ENCODE measurements around the gene PAGE2.

DNA sequence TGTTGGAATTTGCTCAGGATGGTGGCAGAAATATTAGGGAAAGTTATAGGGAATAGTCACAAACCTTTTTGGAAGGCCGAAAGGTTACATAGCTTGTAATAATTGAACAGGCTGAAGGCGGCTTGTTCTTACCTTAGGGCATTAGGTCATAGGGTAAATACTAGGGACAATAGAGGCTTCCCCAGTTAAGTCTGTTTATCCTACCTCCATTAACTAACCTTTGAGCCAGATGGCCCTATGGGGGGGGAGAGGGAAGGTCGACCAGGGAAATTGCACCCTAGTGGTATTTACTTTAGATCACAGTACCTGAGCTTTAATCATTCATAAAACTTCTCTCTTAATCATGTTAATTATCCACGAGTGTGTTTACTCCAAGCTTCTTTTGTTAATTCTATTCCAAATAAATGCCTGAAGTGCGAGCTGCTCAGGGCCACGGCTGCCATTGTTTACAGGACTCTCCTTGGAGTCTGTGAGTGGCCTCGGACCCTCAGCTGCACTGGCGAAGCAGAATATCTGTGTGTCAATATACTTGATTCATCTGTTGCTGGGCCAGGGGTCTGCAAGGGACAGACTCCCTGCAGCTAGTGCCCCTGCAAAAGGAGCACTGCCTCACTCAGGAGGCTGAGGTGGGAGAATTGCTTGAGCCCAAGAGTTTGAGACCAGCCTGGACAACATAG, 22.9 kb downstream of the PAGE2 start:
- no peak for TF ChIP-seq POLR2A (IDR thresholded peaks at IDR 0.05)
- TF ChIP-seq, protein P1, sequence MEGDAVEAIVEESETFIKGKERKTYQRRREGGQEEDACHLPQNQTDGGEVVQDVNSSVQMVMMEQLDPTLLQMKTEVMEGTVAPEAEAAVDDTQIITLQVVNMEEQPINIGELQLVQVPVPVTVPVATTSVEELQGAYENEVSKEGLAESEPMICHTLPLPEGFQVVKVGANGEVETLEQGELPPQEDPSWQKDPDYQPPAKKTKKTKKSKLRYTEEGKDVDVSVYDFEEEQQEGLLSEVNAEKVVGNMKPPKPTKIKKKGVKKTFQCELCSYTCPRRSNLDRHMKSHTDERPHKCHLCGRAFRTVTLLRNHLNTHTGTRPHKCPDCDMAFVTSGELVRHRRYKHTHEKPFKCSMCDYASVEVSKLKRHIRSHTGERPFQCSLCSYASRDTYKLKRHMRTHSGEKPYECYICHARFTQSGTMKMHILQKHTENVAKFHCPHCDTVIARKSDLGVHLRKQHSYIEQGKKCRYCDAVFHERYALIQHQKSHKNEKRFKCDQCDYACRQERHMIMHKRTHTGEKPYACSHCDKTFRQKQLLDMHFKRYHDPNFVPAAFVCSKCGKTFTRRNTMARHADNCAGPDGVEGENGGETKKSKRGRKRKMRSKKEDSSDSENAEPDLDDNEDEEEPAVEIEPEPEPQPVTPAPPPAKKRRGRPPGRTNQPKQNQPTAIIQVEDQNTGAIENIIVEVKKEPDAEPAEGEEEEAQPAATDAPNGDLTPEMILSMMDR (IDR thresholded peaks at IDR 0.05) = no peak
